Left ventricle myocardium inferior (tissue), 1 donor: ENCODE results near the gene APPL1. TPM values are rescaled to one million over a fixed set of nuclear protein-coding genes. Genes with fewer than 3 reads are reported as not detected.
A peak's percentile ranks its signal among the peaks of the same experiment; 100 is the strongest.

Source experiments
- DNase-seq: peaks from one replicate; pipeline ENCODE4 v3.0.0-alpha.2; 2020
- H3K27ac ChIP-seq: fragments of 200-600 bp; replicated peaks from 2 replicates; pipeline ENCODE4 v1.8.0; 2021
- H3K27me3 ChIP-seq: fragments of 200-600 bp; 2 replicates; pipeline ENCODE4 v1.8.0; 2021; ENCODE audit warnings: low read depth
- H3K36me3 ChIP-seq: fragments of 200-600 bp; 2 replicates; pipeline ENCODE4 v1.8.0; 2021
- H3K4me1 ChIP-seq: fragments of 200-600 bp; 2 replicates; pipeline ENCODE4 v1.8.0; 2021
- H3K4me3 ChIP-seq: fragments of 200-600 bp; 2 replicates; pipeline ENCODE4 v1.8.0; 2021; ENCODE audit warnings: mild to moderate bottlenecking, moderate library complexity
- H3K9me3 ChIP-seq: fragments of 200-600 bp; replicated peaks from 2 replicates; pipeline ENCODE4 v1.8.0; 2021
- CTCF ChIP-seq: fragments of 200-600 bp; IDR thresholded peaks from 2 replicates; pipeline ENCODE4 v1.8.0; 2021; ENCODE audit warnings: antibody characterized with exemption, mild to moderate bottlenecking, borderline replicate concordance
- intact Hi-C: fragments of 100-400 bp; cut with micrococcal nuclease; formaldehyde crosslinking; loops from one replicate; pipeline ENCODE4 v1.11.0; 2022
- total RNA-seq: library from RNA; stranded (reverse); fragmentation: NEBNext Ultra II Directional; extraction: Animal tissue kit (Norgen Biotek cat#: 25700); gene quantifications from one replicate; pipeline ENCODE4 v1.2.1, GENCODE V29; 2021
- donor health status: DM: no; HTN: yes; CAD: no; lungs with severe emphysema.

APPL1 gene
- total RNA-seq, 1 donor from 2014 or later = 51.4 TPM

- DNase-seq = no peak
- no peak for TF ChIP-seq CTCF
- Histone ChIP-seq H3K36me3 (no peaks in the 10 kb centered on the region), H3K4me3 (no peak overlapping the region), H3K27me3 (peaks cover 18% of the 10 kb centered on the region), H3K27ac (no peak overlapping the region), H3K9me3 (no peaks in the 10 kb centered on the region), H3K4me1 (no peaks in the 10 kb centered on the region)
- intact Hi-C loops = no loop called here
These were observed 32.9 kb upstream of the APPL1 start for GRCh38 chr3:57194641-57195040.

GRCh38 chr3:57199895-57200297 lies 27.6 kb upstream of the APPL1 start, which contains the start of gene HESX1:
Gene HESX1 (minus strand): TSS chr3:57199978. CDS start chr3:57199918, 60 bp downstream.
- Histone ChIP-seq H3K4me1 (no peaks in the 10 kb centered on the region), H3K36me3 (no peaks in the 10 kb centered on the region), H3K27ac (no peak within 1 kb of the TSS), H3K9me3 (no peaks in the 10 kb centered on the region), H3K27me3 (peaks cover 14% of the 10 kb centered on the region), H3K4me3 (no peak within 1 kb of the TSS)
- intact Hi-C loops = no loop called here
- DNase-seq = no peak
- TF ChIP-seq CTCF = no peak

GRCh38 chr3:57206423-57206822 lies 21.1 kb upstream of the APPL1 start:
- H3K27me3 ChIP-seq = no peaks in the 10 kb centered on the region
- H3K4me1 ChIP-seq = no peaks in the 10 kb centered on the region
- no peaks in the 10 kb centered on the region for H3K9me3 ChIP-seq
- intact Hi-C loops = no loop called here
- no peaks in the 10 kb centered on the region for H3K36me3 ChIP-seq
- H3K27ac ChIP-seq = no peak overlapping the region
- no peak for DNase-seq
- no peak for TF ChIP-seq CTCF
- no peak overlapping the region for H3K4me3 ChIP-seq

- Histone ChIP-seq H3K27me3 (no peaks in the 10 kb centered on the region), H3K9me3 (no peaks in the 10 kb centered on the region), H3K36me3 (no peaks in the 10 kb centered on the region), H3K27ac (no peak overlapping the region), H3K4me1 (peaks cover 5% of the 10 kb centered on the region), H3K4me3 (no peak overlapping the region)
- no peak for DNase-seq
- intact Hi-C loops = loop anchor here (5.0 kb wide), 1 partner anchor 120 kb away; no protein-coding TSS in a partner anchor
- TF ChIP-seq CTCF = peak; percentile 46
These were observed 5.6 kb upstream of the APPL1 start for GRCh38 chr3:57221883-57222282.

GRCh38 chr3:57224856-57225255 lies 2.7 kb upstream of the APPL1 start:
- TF ChIP-seq CTCF = no peak

GRCh38 chr3:57226176-57226575 lies 1.4 kb upstream of the APPL1 start:
- no peaks in the 10 kb centered on the region for H3K27me3 ChIP-seq
- H3K9me3 ChIP-seq = no peaks in the 10 kb centered on the region
- no peak overlapping the region for H3K4me3 ChIP-seq
- peaks cover 37% of the 10 kb centered on the region for H3K4me1 ChIP-seq
- H3K36me3 ChIP-seq = no peaks in the 10 kb centered on the region
- intact Hi-C loops = no loop called here
- no peak for TF ChIP-seq CTCF
- no peak overlapping the region for H3K27ac ChIP-seq
- DNase-seq = no peak

More at GRCh38 chr3:57224856-57225255, 2.7 kb upstream of the APPL1 start:
- intact Hi-C loops = loop anchor here (5.0 kb wide), 1 partner anchor 123 kb away; no protein-coding TSS in a partner anchor
- no peaks in the 10 kb centered on the region for H3K27me3 ChIP-seq
- H3K4me3 ChIP-seq = no peak overlapping the region
- peaks cover 26% of the 10 kb centered on the region for H3K4me1 ChIP-seq
- H3K9me3 ChIP-seq = no peaks in the 10 kb centered on the region
- no peak overlapping the region for H3K27ac ChIP-seq
- H3K36me3 ChIP-seq = no peaks in the 10 kb centered on the region
- no peak for DNase-seq
